Osteoblast (primary cell): ENCODE data around the gene SYDE1. TPM values are rescaled to one million over a fixed set of nuclear protein-coding genes. Genes with fewer than 3 reads are reported as not detected.
A peak's percentile ranks its signal among the peaks of the same experiment; 100 is the strongest.

ENCODE experiments used
- DNase-seq: peaks from one replicate; pipeline ENCODE4 v3.0.0; 2011; ENCODE audit warnings: low spot score, mixed read lengths; ENCODE audit not compliant: insufficient read length; ENCODE audit errors: missing footprints
- H2AFZ ChIP-seq: 2 replicates; pipeline ENCODE4 v1.6.0; 2011; ENCODE audit warnings: mild to moderate bottlenecking, low read length
- H3K27ac ChIP-seq: 2 replicates; pipeline ENCODE4 v1.5.1; 2011; ENCODE audit warnings: mild to moderate bottlenecking, low read depth, low read length, moderate library complexity
- H3K27me3 ChIP-seq: 2 replicates; pipeline ENCODE4 v1.6.0; 2012; ENCODE audit warnings: mild to moderate bottlenecking, control low read depth, inconsistent platforms, low read length, moderate library complexity; ENCODE audit not compliant: insufficient read depth
- H3K36me3 ChIP-seq: 2 replicates; pipeline ENCODE4 v1.5.1; 2011; ENCODE audit warnings: mild to moderate bottlenecking, low read length, control low read depth, moderate library complexity; ENCODE audit not compliant: insufficient read depth
- H3K4me1 ChIP-seq: 2 replicates; pipeline ENCODE4 v1.5.1; 2011; ENCODE audit warnings: mild to moderate bottlenecking, low read length, control low read depth, moderate library complexity; ENCODE audit not compliant: insufficient read depth
- H3K4me2 ChIP-seq: 2 replicates; pipeline ENCODE4 v1.6.0; 2011; ENCODE audit warnings: mild to moderate bottlenecking, low read length; ENCODE audit not compliant: insufficient read depth
- H3K4me3 ChIP-seq: fragments of 200-600 bp; sonication (generic); 3 replicates; pipeline ENCODE4 v1.5.1; 2012; ENCODE audit warnings: mild to moderate bottlenecking, low read length, inconsistent platforms; ENCODE audit not compliant: insufficient read depth
- H3K79me2 ChIP-seq: 2 replicates; pipeline ENCODE4 v1.6.0; 2012; ENCODE audit warnings: mild to moderate bottlenecking, low read length, control low read depth, inconsistent platforms; ENCODE audit not compliant: insufficient read depth
- H3K9me3 ChIP-seq: 2 replicates; pipeline ENCODE4 v1.5.1; 2011; ENCODE audit warnings: low read depth, low read length, control low read depth
- H4K20me1 ChIP-seq: 2 replicates; pipeline ENCODE4 v1.6.0; 2012; ENCODE audit warnings: mild to moderate bottlenecking, low read length, control low read depth; ENCODE audit not compliant: insufficient read depth
- CTCF ChIP-seq: IDR thresholded peaks from 2 replicates; pipeline ENCODE4 v1.5.1; 2011; ENCODE audit warnings: mild to moderate bottlenecking, low read depth, low read length, moderate library complexity; ENCODE audit errors: extremely low read depth
- total RNA-seq: library from RNA; depleted of rRNA; stranded (reverse); fragments of >200 nt; gene quantifications from 2 replicates; pipeline ENCODE4 v1.2.3, GENCODE V29; 2012

Gene SYDE1
- total RNA-seq, 1 donor: 56.8 TPM

- H3K36me3 ChIP-seq: peaks cover 52% of the 10 kb centered on the region
- peaks cover 11% of the 10 kb centered on the region for H3K4me1 ChIP-seq
- H2AFZ ChIP-seq: no peak overlapping the region
- DNase-seq: peak; percentile 72
- TF ChIP-seq CTCF: no peak
- H3K4me2 ChIP-seq: no peak overlapping the region
- H3K79me2 ChIP-seq: peaks cover 26% of the 10 kb centered on the region
- H3K27ac ChIP-seq: no peak overlapping the region
- no peaks in the 10 kb centered on the region for H3K9me3 ChIP-seq
- no peaks in the 10 kb centered on the region for H3K27me3 ChIP-seq
- H3K4me3 ChIP-seq: no peak overlapping the region
- peaks cover 8% of the 10 kb centered on the region for H4K20me1 ChIP-seq
Observed at GRCh38 chr19:15120135-15121026, 13.2 kb downstream of the SYDE1 start.

GRCh38 chr19:15122331-15123030 lies 15.3 kb downstream of the SYDE1 start:
- TF ChIP-seq CTCF: no peak
- H3K4me1 ChIP-seq: peaks cover 16% of the 10 kb centered on the region
- H3K36me3 ChIP-seq: peaks cover 34% of the 10 kb centered on the region
- H3K4me3 ChIP-seq: no peak overlapping the region
- H3K27ac ChIP-seq: no peak overlapping the region
- H3K4me2 ChIP-seq: no peak overlapping the region
- no peaks in the 10 kb centered on the region for H3K27me3 ChIP-seq
- peaks cover 4% of the 10 kb centered on the region for H4K20me1 ChIP-seq
- H3K9me3 ChIP-seq: no peaks in the 10 kb centered on the region
- H3K79me2 ChIP-seq: peaks cover 27% of the 10 kb centered on the region
- no peak overlapping the region for H2AFZ ChIP-seq
- no peak for DNase-seq

- Histone ChIP-seq H3K4me3 (no peak overlapping the region), H3K36me3 (peaks cover 27% of the 10 kb centered on the region)
Observed at GRCh38 chr19:15123031-15123890, 16.1 kb downstream of the SYDE1 start.

More at GRCh38 chr19:15123031-15123890, 16.1 kb downstream of the SYDE1 start:
- Histone ChIP-seq H3K4me2 (no peak overlapping the region), H2AFZ (no peak overlapping the region), H3K9me3 (no peaks in the 10 kb centered on the region), H3K27ac (no peak overlapping the region), H3K27me3 (no peaks in the 10 kb centered on the region), H3K4me1 (peaks cover 19% of the 10 kb centered on the region), H3K79me2 (peaks cover 27% of the 10 kb centered on the region), H4K20me1 (peaks cover 4% of the 10 kb centered on the region)
- no peak for TF ChIP-seq CTCF
- DNase-seq: peak; percentile 8
